Activated CD8-positive, alpha-beta memory T cell treated with anti-CD3 and anti-CD28 coated beads for 1 hour (primary cell): ENCODE measurements around the gene CPM.

Experiments
- DNase-seq, 2 donors: peaks; one replicate each; pipeline ENCODE4 v3.0.0-alpha.2; 2020; ENCODE audit warnings: low read depth in 1 of 2; ENCODE audit errors: extremely low read depth in 1 of 2

The CPM gene

DNA sequence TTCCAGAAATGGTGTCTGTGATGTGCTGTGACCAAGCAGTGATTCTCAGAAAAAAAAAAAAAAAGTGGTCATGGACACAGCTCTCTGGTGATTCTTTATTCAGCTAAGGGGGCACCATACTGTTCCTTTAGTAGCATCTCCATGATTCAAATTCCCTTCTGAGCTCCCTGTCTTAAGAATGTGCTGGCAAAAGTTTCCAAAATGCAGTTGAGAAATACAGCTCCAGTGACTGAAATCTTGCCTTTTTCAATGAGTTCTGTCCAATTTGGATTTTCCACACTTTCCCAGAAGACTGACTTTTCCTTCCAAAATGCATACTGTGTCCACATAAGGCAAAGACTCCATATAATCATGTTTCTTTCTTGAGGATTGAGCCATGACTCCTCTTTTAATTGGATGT lies 24.3 kb upstream of the CPM start:
- DNase-seq: no peak

- DNase-seq: no peak
Observed at GRCh38 chr12:68956466-68956865, 23.5 kb upstream of the CPM start.

DNA sequence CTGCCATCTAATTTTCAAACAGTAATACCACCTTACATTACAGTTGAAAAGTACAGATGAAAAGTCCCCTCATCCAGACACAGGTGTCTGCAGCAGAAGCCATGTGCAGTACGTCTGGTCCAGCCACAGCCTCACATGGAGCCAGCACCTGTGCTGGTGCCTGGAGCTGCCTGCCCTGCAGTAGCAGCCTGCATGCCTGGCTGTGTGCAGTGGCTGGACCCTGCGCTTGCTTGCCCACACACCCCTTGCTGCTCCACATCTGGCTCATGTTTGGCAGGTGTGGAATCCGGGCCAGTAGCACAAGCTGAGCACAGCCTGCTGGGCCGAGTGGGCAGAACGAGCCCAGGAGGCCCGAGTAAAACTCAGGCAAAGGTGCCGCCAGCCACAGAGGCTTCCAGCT lies 21.8 kb upstream of the CPM start:
- DNase-seq: no peak

DNA sequence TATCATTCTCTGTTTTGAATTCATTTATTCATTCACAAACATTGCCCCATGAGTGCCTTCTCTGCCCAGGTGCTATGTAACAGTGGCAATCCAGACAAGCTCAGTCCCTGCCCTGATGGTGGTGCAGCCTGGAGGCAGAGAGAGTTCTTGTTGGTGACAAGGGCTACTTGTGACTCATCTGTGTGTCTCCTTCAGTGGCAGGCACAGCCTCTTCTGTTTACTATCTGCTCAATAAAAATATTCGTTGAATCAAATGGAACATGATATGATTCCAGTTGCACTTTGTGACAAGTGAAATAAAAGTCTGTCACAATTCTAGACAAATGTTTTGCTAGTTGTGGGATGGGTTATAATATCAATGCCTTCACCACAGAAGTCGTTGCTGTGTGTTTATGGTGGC lies 20.6 kb upstream of the CPM start:
- no peak for DNase-seq

- DNase-seq: no peak
Observed at GRCh38 chr12:68951652-68952051, 18.7 kb upstream of the CPM start.

DNA sequence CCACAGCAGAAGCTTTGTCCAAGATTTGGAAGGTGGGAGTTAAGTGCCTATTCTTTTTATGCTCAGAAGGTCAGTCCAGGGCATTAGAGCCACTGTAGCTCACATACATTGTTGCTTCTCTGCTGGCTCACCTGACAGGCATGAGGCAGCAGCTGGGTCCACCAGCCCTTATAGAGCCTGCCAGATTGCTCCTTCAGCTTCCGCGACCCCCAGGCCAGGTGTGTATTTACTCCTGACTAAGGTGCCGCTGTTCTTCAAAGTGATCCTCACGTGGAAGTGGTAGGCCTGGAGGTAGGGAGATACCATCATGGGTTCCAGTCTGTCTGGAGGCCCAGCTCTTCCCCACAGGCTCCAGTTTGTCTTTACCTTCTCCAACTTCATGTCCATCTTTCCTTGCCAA lies 17.5 kb upstream of the CPM start:
- no peak for DNase-seq

GRCh38 chr12:68945255-68945654 lies 12.3 kb upstream of the CPM start:
- DNase-seq: no peak

DNA sequence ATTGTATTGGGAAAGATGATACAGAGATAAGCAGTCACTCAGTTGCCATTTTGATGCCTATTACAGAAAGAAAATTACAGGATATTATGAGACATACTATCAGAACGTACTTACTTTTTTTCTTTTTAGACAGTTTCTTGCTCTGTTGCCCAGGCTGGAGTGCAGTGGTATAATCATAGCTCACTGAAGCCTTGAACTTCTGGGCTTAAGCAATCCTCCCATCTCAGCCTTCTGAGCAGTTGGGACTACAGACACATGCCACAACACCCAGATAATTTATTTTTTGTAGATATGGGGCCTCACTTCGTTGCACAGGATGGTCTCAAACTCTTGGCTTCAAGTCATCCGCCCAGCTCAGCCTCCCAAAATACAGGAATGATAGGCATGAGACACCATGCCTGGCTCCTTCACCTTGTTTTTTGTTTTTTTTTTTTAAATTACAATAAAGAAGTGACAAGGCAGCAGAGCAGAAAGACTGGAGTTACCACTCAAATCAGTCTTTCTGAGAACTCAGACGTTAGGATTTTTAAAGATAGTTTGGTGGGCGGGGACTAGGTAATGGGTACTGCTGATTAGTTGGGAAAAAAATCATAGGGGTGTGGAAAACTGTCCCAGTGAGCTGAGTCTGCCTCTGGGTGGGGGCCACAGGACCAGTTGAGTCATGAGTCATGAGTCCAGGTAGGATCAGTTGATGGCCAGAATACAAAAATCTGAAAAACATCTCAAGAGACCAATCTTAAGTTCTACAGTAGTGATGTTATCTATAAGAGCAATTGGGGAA lies 11.5 kb upstream of the CPM start:
- DNase-seq: no peak

DNA sequence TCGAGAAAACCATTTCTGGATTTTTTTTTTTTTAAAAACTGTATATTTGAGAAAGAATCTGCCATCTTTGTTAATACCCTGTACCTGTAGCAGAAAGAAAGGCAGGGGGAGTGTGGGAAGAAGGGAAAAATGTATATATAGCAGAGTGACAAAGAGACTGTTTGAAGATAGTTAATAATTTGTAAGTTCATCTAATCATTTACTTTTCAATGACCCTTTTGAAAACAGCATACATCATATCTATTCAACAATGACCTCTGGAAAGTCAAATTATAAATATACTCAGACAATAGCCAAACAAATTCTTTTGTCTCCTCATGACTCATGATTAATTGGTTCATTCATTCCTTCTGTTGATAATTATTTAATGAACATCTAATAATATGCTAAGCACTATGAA lies 10.9 kb upstream of the CPM start:
- DNase-seq: no peak

DNA sequence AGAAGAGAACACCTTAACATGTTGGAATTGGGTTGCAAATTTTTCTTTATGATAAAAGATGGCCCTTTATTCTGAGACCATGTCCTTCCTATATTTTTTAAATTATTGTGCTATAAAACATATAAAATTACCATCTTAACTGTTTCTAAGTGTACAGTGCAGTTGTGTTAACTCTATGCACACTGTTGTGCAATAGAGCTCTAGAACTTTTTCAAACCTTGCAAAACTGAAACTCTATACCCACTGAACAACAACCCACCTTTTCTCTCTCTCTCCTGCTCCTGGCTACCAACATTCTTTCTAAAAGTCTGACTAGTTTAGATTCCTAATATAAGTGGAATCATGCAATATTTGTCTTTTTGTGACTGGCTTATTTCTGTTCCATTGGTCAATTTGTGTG lies 7.8 kb upstream of the CPM start:
- no peak for DNase-seq

DNA sequence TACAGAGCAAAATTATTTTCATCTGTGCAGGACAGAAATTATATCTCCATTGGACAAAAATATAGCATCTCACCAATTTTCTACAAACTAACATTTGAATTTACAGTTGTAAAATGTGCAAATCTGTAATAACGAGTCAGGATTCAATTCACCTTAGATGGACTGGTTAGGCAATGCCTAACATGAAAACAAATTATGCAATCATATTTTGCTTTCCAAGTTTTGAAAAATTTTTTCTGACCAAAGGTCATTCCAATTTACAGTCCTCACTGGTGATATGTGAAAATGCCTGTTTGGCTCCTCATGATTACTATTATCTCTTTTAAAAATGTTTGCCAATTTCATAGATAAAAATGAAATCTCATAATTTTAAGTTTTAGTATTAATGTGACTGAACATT lies 6.5 kb upstream of the CPM start:
- no peak for DNase-seq

DNA sequence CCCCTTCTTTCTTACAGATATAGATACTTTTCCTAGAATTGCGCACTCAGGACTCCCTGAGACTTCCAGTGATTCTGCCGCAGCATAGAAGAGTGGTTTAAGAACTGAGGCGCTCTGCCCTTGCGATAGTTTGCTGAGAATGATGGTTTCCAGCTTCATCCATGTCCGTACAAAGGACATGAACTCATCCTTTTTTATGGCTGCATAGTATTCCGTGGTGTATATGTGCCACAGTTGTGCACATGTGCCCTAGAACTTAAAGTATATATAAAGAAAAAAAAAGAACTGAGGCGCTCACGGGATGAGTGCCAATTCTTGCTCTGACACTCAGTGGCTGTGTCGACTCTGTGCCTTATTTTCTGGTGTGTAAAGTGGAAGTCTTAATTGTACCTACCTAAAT lies 1.4 kb upstream of the CPM start:
- no peak for DNase-seq

GRCh38 chr12:68932128-68932960 lies 627 bp downstream of the CPM start:
- DNase-seq: no peak

DNA sequence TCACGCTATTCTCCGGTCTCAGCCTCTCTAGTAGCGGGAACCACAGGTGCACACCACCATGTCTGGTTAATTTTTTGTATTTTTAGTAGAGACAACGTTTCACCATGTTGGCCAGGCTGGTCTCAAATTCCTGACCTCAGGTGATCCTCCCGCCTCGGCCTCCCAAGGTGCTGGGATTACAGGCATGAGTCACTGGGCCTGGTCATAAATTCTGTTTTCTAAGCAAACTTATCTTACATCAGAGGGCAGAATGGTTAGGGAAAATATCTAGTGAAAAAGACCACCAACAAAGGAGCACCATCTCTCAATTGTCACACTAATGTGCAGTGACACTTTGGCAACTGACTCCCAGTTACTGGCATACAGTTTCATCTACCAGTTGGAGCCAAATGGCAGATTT lies 2.8 kb downstream of the CPM start:
- no peak for DNase-seq

DNA sequence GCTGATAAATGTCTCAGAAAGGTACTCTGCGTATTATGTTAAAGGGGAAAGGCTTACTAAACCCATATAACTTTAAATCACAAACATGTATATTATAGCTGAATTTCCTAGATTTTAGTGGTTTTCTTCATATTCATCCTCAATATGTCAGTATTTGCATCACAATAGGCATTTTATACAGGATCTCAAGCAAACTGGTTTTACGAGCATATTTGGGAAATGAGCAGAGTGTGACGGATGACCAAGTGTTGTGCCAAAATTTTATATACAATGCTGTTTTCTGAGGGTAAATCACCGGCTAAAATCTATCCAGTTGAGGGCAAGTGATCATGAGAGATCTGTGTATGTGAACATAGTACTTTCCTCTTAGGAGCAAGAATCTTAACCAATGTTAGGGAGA lies 8.4 kb downstream of the CPM start:
- no peak for DNase-seq

DNA sequence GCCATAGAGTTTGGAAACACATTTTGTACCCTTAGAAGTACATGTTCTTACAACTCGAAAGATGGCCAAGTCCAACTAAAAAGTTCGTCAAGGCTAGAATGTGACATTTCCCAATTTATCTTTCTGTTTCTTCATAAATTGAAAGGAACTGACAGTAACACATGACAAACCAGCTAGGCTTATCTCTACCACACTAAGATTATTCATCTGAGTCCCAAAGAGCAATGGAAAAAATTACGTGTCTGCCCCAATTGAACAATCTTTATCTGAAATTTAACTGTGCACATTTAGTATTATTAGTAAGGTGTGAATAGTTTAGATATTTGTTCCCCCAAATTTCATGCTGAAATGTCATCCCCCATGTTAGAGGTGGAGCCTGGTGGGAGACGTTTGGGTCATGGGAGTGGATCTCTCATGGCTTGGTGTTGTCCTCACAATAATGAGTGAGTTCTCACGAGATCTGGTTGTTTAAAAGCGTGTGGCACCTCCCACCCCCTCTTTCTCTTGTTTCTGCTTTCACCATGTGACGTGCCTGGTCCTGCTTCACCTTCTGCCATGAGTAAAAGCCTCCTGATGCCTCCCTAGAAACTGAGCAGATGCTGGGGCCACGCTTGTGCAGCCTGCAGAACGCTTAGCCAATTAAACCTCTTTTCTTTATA lies 13.3 kb downstream of the CPM start:
- DNase-seq: no peak

GRCh38 chr12:68918960-68919359 lies 14.0 kb downstream of the CPM start:
- DNase-seq: no peak

DNA sequence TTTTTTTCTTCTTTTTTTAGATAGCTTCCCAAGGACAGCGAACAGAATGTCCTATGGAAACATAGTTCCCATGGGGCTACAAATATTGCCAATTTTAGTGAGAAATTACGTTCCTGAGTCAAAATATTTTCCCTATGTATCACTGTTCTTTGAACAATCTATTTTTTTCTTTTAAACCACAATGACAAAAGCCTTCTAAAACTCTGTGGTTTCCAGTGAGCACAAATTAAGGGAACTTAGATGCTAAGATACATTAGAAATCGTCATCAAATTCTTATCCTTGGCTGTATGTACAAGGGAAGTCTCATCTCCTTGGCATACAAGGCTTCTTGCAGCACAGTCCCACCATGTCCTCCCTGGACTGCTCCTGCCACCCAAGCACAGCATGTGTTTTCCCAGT lies 17.9 kb downstream of the CPM start:
- DNase-seq: no peak

DNA sequence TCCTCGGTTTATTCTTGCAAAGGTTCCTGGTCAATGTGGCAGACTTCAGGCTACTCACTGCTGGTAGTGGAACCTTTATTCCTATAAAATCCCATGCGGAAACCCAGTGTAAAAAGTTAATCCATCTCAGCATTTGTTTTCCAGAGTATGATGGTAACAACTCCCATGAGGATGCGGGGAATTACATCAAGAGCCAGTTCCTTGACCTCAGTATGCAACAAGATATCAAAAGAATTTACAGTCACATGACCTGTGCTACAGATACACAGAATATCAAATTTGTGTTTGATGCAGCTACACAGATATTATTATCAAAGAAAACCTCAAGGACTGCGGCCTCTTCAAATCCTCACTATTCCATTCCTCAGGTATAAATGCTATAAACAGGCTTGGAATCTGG lies 19.3 kb downstream of the CPM start:
- DNase-seq: no peak

DNA sequence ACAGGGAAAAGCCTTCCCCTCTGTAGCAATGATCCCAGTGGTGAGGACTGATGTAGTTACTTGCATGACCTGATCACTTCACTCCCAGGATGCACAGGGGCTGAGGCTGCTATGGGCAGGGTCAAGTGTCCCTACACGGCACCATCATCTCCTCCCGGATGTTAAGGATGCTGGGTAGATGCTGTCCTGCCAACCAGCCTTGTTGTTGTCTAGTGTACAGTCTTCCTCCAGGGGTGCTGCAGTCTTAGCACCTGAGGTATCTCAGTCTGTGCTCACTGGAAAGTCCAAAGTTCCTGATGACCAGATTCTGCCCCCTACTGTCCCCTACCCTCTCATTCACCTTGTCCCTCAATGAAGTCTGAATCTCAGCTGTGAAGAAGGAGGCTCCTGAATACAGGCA lies 20.1 kb downstream of the CPM start:
- DNase-seq: no peak

- no peak for DNase-seq
Observed at GRCh38 chr12:68911197-68911718, 21.7 kb downstream of the CPM start.

DNA sequence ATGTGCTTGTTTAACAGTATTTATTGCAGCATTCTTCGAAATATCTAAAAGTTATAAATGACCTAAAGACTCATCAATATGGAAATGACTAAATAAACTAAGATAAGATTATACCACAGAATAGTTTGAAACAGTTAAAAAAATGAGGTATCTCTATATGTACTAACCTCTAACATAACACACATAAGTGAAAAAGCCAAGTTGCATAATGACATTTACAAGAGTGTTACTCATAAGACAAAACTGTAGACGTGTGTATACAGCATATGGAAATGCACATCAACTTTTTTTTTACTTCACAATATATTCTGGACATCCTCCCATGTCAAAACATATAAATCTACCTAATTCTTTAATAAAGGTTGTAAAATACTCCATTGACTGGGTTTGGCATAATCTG lies 22.8 kb downstream of the CPM start:
- no peak for DNase-seq
